Urothelium cell line (cell line): ENCODE results near the gene NEK6.
A peak's percentile ranks its signal among the peaks of the same experiment; 100 is the strongest.

Experiments used
- DNase-seq: peaks from one replicate; pipeline ENCODE4 v3.0.0; 2011; ENCODE audit warnings: low spot score, mixed read lengths
- FAIRE-seq: peaks from 2 replicates; lab custom pipeline; 2011; peaks lifted over from hg19 to GRCh38; lab: Jason Lieb, UNC

The NEK6 gene

DNA sequence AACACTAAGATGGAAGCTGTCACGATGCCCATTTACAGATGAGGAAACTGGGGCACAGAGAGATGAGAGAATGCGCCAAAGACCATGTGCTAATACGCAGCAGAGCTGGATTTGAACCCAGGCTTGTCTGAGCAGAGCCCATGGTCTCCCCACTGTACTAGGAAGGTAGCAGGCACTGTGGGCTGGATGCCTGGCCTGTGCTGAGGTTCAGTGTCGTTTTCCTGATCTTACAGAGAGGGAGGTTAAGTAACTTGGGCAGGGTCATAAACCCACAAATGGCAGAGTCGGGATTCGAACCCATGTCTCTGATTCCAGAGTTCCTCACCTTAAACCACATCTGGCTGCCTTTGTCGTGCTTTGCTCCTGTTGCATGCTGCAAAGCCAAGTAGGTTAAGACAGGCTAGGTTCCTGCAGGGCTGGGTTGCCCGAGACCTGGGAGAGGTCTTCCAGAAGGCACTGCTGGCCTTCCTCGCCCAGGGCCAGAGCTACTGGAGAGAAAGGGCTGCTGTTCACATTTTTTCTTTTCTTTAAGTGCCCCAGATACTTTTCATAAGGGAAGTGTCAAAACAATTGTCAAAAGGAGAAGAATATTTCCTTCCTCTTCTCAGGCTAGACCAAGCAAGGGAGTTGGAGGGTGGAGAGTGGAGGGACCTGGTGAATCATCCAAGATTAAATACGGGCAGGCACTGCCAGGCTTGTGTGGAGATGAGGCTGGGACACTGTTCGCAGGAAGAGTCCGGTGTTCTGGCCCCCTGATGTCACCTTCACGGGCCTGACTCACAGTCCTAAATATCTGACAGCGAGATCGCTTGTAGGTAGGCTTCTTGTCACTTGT, 3.2 kb downstream of the NEK6 start:
- peak; percentile 58 for DNase-seq
- FAIRE-seq: no peak

DNA sequence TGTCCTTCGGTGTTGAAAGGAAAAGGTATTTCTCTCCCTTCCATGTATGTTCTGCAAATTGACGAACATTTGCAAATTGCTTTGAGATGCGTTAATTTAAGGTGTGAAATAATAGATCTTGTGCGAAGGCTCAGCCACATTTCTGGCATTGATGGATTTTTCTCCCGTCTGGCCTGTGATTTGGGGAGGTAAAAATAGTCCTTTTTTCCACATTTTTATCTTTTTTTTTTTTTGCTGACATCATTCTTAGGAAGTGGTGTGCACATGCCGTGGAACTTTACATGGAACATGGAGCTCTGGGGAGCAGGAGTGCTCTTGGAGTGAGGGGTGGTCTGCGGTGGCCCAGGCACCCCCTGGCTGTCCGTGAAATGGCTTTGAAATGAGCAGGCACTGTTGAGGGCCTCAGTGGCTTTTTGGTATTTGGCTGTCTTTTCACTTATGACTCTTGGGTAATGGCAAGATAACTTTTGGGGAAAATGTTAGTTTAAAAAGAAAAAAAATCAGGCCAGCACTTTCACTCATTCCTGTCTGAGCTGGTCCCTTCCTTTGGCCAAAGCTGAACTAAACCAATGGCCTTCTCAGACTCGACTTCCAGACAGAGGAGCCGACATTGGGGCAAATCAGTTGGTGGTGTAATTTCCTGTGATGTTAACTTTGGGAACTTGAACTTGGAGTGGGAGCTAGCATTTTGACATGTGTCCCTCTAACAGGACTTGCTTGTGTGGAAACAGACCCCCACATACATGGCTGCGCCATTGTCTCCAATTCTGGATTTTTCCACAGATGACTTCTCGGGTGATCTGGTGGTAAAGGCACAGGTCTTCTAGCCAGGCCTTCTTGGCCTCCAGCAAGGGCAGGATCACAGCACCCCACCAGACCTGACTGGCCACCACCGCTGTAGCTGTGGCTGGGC, 4.2 kb downstream of the NEK6 start:
- DNase-seq (no peak), FAIRE-seq (no peak)

DNA sequence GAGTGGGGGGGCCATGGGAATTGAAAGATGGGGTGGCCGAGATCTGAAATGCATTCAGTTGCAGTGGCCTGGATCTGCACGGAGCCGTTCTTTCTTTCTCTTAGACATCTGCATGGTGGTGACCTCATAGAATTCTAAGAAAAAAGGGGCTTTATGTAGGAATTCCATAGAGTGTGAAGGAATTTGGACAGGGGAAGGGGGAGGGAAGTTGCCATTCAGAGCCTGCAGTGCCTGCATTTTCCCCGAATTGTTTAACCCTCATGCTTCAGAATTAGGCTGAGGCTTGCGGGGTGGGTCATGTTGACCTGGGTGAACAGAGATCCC, 4.9 kb downstream of the NEK6 start:
- FAIRE-seq (no peak), DNase-seq (no peak)

DNA sequence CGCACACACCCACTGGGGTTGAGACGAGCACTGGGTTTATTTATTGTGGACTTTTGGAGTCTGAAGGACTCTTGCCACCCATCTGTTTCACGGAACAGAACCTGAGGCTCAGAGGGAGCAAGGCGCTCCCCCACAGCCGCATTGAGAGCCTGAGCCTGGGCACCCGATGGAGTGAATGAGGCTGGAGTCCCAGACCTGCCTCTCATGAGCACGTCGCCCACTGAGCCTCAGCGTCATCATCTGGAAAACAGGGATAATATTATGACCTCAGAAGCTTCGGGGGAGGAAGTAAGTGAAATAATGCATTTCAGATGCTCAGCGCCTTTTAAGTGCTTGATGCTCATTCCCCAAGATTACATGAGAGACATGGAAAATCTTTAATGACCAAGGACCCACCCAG, 5.5 kb downstream of the NEK6 start:
- no peak for FAIRE-seq
- no peak for DNase-seq

DNA sequence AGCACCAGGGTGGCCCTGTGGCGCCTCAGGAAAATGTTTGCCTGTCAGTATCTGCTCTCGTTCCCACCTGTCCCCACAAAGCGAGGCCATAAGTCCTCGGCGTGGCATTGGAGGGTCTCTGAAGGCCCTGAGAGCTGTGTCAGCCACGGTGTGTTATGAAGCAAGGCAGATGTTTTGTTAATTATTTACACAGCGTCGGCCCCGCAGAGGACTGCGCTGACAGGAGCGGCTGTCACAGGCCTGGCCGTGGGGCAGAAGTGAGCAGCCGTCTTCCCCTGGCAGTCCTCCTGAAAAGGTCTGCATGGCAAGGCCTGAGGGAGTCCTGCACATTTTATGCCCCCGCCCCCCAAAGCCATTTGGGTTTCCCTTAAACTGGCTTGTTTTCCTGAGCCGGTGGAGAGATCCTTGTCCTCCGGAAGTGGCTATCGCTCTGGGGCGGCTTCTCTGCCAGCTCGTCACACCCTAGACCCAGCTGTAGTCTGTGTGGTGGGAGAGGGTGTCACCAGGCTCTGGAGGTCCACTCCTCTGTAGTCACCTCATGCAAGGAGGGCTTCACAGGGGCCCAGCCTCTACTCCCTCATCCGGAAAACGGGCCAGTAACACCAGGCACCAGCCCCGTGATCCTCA, 6.2 kb downstream of the NEK6 start:
- DNase-seq (no peak), FAIRE-seq (no peak)

DNA sequence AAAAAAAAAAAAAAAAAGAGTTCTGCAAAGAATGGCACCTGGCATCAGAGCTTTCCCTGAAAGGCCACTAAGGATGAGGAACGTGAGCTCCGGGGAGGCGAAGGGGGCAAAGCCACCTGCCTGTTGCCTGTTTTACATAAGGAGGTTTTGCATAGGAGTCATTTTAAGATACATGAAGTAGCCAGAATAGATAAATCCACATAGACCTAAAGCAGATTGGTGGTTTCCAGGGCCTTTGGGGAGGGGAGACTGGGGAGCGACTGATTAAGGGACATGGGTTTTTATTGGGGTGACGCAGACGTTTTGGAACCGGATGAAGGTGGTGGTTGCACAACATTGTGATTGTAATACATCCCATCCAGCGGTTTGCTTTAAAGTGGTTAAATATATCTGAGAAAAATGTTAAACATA, 7.1 kb downstream of the NEK6 start:
- FAIRE-seq: no peak
- DNase-seq: no peak

DNA sequence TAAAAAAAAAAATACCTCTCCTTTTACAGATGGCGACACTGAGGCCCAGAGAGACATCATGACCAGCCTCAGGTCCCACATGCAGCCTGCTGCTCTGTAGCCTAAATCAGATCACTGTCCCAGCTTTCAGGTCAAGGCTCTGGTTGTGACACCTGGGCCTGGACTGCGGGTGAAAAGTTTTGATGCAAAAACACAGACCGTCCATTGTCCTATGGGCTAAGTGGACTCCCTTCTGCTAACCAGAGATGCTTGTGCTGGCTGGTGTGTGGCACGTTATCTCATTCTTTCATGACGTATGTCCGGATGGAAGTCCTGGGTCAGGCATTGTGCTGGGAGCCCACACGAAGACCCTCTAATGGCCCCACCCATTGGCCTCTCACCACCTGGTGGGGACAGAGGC, 7.8 kb downstream of the NEK6 start:
- no peak for FAIRE-seq
- DNase-seq: no peak

DNA sequence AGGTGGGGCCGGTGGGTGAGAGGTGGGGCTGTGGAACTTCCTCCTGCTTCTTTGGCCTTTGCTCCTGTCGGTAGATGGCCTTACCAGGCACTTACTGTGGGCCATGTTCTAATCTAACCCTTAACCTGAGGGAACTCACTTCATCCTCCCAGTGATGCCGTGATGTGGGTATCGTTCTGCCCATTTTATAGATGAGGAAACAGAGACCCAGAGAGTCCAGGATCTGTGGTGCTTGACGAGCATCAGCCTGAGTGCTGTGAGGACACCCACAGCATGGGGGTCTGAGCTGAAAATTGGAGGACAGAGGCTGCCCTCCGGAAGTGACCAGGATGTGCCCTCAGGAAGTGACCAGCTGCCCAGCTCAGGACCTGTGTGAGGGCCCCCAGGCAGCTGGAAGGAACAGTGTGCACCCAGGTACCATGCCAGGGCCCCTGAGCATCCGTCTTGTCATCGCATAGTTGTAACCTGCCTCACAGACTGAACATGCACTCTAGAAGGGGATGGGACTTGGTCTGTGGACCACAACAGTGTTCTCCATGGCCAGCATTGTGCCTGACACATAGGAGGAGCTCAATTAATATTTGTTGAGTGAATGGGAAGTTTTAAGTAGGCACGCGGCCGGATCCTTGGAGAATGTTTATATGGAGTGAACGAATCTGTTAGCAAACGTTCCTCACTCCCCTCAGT, 8.5 kb downstream of the NEK6 start:
- no peak for DNase-seq
- no peak for FAIRE-seq

DNA sequence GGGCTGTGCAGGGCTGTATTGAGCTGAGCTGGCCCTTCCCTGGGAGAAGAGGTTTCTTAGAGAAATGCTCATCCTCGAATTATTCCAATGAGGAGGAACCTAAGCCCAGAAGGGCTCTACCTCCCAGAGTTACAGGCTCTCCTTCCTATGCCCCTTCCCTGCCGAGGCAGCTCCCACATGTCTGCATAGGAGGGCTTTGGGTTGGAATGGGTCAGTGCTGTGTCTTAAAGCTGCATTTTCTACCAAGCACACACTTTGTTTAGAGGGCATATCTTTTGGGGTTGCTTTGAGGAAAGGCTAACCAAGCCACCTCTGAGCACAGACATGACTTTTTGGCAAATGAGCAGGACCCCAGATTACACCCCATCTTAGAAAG, 9.1 kb downstream of the NEK6 start:
- DNase-seq (no peak), FAIRE-seq (no peak)

DNA sequence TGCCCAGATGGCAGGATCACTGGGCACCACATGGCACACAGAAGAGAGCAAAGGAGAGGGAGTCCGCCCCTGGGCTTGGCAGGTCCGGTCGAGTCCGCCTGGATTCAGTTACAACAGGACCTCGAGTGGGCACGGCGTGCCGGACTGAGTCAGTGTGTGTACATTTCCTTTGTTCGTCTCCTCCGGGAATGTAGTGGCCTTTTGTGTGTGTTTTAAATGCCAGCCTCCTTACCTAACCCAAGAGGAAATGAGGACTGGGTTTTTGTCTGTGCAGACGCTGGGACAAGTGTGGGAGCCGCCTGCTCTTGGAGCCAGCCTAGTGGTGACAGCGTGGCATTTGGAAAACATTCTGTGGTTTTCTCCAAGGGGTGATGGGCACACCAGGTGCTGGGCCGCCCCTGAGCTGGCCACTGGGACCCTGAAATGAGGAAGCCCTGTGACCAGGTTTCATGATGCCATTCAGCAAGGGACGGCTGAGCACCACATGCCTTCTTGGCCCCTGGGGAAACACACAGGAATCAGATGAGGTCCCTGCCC, 9.6 kb downstream of the NEK6 start:
- FAIRE-seq (no peak), DNase-seq (peak; percentile 70)

DNA sequence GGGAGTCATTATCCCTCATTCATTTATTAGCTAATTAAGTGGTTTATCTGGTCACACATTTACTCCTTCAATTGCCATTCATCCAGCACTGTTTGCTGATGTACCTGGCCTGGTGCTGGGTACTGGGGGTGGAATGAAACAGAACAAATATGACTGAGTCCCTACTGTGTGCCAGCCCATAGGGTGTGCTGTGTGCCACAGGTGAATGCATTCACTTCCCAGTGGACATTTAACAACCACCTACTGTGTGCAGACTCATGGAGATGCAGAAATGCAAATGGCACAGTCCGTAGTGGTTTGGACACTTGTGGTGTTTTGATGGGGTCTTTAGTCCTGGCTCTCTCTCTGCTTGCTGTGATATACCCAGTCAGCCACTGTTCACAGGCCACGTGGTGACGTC, 10.5 kb downstream of the NEK6 start:
- DNase-seq (no peak), FAIRE-seq (no peak)

DNA sequence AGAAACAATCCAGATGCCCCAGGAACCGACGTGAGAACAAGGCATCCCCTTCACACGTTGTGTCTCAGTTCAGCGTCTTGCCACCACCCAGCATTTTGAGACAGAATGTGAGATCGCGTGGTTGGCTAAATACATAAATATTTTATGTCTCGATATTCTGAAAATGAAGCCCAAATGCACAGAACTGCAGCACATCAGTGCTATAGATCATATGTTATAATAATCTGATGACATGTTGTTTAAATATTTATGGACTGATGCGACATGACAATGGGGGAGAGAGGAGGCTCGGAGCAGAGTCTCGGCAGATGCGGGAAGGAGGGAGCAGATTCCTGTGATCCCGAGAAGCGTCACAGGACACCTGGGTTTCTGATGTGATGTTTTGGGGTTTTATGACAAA, 10.9 kb downstream of the NEK6 start:
- DNase-seq (no peak), FAIRE-seq (no peak)

DNA sequence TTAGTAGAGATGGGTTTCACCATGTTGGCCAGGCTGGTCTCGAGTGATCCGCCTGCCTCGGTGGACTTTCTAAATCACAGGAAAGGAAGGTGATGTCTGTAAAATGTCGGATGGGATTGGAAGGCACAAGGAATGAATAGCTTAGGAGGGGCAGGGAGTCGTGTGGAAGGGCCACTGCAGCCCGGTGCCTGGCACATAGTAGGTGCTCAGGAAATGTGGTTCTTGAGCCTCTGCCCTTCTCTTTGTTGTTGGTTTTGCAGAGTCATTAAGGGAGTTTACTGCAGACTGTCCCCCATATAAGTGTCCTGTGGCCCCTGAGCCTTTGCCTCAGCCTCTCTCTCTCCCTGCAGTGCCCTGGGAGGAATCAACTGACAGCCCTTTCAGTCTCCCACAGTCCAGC, 11.8 kb downstream of the NEK6 start:
- DNase-seq: no peak
- no peak for FAIRE-seq

DNA sequence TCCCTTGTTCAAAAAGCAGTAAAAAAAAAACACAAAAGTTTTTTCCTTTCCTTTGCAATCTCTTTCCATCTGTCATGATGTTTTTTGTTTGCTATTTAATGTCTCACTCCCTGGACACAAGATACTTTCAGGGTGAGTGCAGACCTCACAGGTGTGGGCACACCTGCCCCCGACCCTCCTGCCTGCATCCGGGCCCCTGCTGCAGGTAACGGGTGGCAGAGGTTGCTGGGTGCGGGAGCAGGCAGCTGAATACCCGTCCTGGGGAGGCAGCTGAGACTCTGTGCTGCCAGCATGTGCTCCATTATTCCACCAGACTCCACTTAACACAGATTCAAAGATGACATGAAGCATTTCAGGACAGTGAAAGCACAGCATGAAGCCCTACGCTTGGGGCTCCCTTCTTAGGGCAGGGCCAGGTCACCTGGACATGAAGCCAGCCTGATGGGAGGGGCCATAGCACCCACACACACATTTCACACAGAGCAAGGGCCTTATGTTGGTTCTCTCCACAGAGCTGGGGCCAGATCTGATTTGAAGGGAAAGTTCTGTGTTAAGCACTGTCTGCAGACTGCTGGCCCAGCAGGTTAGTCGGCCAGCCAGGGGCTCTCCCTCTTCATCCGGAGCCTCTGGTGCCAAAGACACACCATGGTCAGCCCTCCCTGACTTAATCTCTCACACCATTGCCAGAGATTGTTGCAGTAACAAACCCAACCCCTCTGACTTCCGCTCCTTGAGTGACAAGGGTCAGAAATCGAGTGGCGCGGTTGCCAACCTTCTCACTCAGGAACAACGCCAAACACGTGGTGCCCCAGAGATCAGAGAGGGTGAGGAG, 13.0 kb downstream of the NEK6 start:
- FAIRE-seq (no peak), DNase-seq (no peak)

DNA sequence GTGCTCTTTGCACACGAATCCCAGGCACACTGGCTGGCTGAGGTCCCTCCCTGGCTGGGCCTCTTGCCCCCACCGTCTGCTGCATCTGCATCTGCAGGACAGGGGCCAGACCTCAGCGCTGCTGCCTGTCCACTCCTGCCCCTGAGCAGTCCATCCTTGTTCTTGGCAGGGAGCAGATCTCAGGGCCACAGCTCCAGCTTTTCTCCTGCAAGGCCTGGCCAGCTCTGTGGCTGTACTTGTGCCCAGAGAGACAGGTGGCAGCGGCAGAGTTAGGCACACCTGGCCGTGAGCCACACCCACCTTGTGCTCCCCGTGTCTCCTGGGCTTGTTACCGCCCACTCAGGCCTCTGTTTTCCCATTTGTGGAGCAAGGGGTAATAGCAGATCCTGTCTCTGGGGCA, 13.9 kb downstream of the NEK6 start:
- DNase-seq (no peak), FAIRE-seq (no peak)

DNA sequence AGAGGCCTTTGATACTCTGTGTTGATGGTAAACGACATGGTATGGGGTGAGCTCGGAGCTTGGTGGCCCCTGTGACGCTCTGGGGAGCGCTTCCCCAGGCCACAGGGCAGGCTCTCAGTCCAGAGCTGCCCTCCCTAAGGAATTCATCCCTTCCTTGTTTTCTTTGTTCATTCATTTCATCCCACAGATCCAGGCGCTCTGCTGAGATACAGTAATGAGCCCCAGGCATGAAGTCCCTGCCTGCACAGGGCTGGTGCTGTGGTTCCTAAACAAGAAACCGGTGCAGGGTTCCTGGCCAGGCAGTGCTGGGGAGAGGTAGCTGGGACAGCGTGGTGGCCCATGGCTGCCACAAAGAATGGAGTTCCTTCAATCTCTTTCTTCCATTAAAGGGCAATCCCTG, 14.4 kb downstream of the NEK6 start:
- no peak for FAIRE-seq
- no peak for DNase-seq

DNA sequence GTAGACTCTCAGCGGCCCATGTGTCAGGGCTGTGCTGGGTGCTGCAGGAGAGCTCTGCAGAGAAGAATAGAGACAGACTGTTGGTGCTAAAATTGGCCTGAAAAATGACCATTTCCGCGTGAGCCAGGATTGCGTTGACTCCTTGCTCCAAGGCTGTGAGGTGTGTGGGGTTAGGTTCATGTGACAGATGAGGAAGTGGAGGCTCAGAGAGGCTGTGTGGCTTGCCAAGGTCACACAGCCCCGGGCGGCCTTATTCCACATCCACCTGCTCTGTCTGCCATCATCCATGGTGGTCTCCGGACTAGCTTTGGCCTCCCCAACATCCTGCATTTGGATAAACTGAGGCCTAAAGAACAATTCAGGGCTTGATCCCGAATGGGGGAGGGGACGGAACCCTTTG, 15.2 kb downstream of the NEK6 start:
- FAIRE-seq (no peak), DNase-seq (no peak)

DNA sequence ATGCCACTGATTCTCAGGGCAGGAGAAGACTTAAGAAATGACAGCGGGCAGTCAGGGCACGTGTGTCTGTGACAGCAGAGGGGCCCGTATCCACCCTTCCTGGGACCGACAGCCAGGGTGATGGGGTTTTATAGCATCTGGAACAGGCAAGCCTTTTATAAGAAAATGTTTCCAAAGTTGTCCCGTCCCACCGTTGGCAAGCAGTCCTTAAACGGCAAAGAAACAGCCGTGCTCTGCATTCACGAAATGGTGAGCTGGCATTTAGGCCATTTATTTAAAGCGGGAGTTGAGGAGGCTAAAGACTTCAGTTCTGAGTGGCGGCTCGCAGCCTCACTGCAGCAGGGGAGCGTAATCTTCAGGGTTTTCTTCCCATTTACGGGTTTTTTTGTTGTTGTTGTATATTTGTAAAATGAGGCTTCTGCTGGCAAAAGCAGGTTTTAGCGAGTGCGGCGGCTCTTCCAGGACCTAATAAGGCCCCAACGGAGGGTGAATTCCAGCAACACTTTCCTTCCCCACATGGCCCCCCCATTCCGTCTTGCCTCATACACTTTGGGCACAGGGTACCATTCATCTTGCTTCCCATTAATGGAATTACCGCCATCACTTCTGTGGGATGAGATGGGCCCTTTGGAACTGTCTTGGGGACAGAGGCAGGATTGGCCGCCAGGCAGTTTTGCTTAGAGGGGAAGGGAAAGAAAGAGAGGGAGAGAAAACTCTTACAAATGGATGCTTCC, 15.8 kb downstream of the NEK6 start:
- DNase-seq (no peak), FAIRE-seq (no peak)

DNA sequence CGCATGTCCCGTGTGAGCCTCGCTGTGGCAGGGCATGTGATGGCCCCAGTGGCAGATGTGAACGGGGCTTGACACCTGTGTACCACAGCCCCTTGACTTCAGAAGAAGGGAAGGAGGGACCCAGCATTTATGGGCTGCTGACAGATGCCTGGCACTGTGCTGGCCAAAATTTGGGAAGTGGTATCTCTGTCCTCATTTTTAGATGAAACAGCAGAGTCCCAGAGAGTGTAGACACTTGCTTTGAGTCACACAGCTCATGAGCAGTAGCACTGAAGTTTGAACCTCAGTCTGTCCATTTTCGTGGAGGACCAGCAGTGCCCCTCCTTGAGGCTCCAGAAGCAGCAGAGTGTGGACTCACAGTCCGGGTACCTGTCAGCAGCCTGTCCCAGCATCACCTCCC, 16.5 kb downstream of the NEK6 start:
- FAIRE-seq (no peak), DNase-seq (no peak)
